ENCODE data around the gene GBGT1. TPM values are rescaled to one million over a fixed set of nuclear protein-coding genes. Genes with fewer than 3 reads are reported as not detected.

Gene GBGT1
- total RNA-seq, 3 donors from 2014 or later (not counting 1 experiment from before 2014, with no cell fraction given), result 1.4 to 2.2 (median 1.7) TPM

DNA sequence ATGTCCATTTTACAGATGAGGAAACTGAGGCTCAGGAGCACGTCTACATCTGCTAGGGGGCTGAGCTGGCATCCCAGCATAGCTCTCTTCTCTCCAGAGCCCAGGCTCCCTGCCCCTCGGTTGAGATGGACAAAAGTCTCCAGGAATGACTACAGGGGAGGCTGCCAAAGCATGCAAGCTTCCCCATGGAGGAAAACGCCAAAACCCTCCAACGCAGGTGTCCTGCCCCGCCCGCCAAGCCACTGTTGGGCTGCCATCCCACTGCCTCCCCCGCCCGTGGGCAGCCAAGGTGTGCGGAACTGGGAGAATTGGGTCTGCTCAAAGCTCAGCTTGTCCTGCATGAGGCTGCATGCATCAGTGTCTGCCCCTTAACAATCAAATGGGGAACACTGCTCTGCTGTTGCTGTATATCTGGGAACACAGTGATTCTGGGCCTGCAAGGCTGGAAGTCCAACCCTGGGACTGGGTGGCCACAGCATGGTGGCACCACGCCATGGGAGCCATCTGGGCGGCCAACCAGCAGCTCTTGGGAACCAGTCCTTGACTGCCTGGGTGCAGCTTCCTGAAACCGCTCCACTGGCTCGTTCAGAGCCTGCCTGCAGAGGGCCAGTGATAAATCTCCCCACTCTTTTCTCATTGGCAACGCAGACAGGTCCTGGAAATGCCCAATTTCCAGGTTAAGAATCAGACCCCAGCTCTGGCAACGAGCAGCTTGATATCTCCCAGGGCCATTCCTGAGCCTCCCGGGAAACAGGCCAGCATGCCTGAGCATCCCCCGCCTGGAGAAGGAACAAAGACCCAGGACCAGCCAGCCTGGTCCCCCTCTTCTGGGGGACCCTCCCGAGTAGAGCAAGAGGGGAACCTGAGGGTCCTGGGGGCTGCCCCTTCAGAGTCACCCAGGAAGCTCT is 46.2 kb downstream of the GBGT1 start:
- H3K9me3 Mint-ChIP-seq, result no peaks in the 10 kb centered on the region
- H3K9me3 ChIP-seq (ENCODE audit: control insufficient read depth, insufficient read depth, low read length), result no peaks in the 10 kb centered on the region
- H3K36me3 Mint-ChIP-seq, result no peaks in the 10 kb centered on the region
- H3K27ac ChIP-seq (ENCODE audit: low read length), result no peak overlapping the region
- TF ChIP-seq, protein P1, sequence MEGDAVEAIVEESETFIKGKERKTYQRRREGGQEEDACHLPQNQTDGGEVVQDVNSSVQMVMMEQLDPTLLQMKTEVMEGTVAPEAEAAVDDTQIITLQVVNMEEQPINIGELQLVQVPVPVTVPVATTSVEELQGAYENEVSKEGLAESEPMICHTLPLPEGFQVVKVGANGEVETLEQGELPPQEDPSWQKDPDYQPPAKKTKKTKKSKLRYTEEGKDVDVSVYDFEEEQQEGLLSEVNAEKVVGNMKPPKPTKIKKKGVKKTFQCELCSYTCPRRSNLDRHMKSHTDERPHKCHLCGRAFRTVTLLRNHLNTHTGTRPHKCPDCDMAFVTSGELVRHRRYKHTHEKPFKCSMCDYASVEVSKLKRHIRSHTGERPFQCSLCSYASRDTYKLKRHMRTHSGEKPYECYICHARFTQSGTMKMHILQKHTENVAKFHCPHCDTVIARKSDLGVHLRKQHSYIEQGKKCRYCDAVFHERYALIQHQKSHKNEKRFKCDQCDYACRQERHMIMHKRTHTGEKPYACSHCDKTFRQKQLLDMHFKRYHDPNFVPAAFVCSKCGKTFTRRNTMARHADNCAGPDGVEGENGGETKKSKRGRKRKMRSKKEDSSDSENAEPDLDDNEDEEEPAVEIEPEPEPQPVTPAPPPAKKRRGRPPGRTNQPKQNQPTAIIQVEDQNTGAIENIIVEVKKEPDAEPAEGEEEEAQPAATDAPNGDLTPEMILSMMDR (IDR thresholded peaks at IDR 0.05), result no peak
- no peak overlapping the region for H3K4me3 ChIP-seq (ENCODE audit: low read length)
- H3K27me3 Mint-ChIP-seq (ENCODE audit: low read depth in 2 of 2), result no peaks in the 10 kb centered on the region
- peaks cover 95% of the 10 kb centered on the region for H3K4me1 ChIP-seq (ENCODE audit: control insufficient read depth, insufficient read depth, low read length)
- WGBS (ENCODE audit: insufficient coverage), result 90% methylated on average over 18 of the region's 18 CpGs
- no peaks in the 10 kb centered on the region for H3K27me3 ChIP-seq (ENCODE audit: control insufficient read depth, insufficient read depth, low read length)
- H3K4me3 Mint-ChIP-seq, result peak overlapping the region; percentile 25
- ATAC-seq (no peak), DNase-seq (no peak)
- peak overlapping the region; percentile 80 to 97 for H3K27ac Mint-ChIP-seq
- H3K36me3 ChIP-seq (ENCODE audit: control insufficient read depth, insufficient read depth, low read length), result no peaks in the 10 kb centered on the region
- H3K4me1 Mint-ChIP-seq, result peaks cover 56 to 64% of the 10 kb centered on the region in 2 donors
- intact Hi-C loops (cut with micrococcal nuclease), result no loop called here

DNA sequence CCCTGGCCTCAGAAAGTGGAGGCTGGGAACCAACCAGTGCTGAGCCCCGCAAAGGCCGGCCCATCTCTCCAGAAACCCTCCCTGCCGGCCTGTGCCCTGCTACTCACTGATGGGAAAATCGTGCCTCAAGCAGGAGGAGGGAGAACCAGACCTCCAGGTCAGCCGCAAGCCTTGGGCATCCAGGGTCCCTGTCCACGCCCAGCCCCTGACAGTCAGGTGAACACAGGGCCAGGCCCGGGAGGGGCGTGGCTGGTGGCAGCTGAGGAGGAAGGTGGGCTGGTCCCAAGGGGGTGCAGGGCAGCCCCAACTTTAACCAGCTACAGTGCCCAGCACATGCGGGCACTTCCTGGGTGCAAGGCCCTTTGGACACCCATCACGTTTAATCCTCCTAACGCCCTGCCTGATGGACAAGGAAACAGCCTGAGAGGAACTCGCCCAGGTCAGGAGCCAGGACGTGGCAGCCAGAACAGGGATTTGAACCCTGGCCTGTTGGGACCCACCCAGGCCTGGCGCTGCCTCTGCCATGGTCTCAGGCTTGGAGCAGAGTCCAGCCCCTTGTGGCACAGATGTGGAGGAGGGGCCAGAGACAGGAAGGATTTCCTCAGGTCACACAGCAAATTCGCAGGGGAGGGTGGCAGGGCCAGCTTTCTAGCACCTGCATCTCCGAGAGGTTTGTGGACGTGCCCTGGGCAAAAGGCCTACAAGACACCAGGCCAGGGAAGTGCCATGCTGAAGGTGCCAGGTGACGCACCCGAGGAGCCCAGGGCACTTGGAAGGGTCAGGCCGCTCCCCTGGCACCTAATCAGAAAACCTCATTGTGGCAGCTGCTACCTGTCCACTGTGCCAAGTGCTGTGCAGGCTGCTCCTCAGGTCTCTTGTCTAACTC is 47.1 kb downstream of the GBGT1 start:
- TF ChIP-seq, protein P1 (IDR thresholded peaks at IDR 0.05), result no peak
- H3K36me3 Mint-ChIP-seq, result no peaks in the 10 kb centered on the region
- Histone ChIP-seq H3K27ac (ENCODE audit: low read length) (no peak overlapping the region), H3K9me3 (ENCODE audit: control insufficient read depth, insufficient read depth, low read length) (no peaks in the 10 kb centered on the region), H3K4me3 (ENCODE audit: low read length) (no peak overlapping the region), H3K4me1 (ENCODE audit: control insufficient read depth, insufficient read depth, low read length) (peaks cover 93% of the 10 kb centered on the region), H3K27me3 (ENCODE audit: control insufficient read depth, insufficient read depth, low read length) (no peaks in the 10 kb centered on the region), H3K36me3 (ENCODE audit: control insufficient read depth, insufficient read depth, low read length) (peaks cover 6% of the 10 kb centered on the region)
- H3K9me3 Mint-ChIP-seq, result no peaks in the 10 kb centered on the region
- peaks cover 54 to 63% of the 10 kb centered on the region in 2 donors for H3K4me1 Mint-ChIP-seq
- intact Hi-C loops (cut with micrococcal nuclease), result no loop called here
- peak overlapping the region; percentile 94 to 97 for H3K27ac Mint-ChIP-seq
- 87% methylated on average over 20 of the region's 20 CpGs for WGBS (ENCODE audit: insufficient coverage)
- DNase-seq (no peak), ATAC-seq (no peak)
- no peak overlapping the region for H3K4me3 Mint-ChIP-seq
- H3K27me3 Mint-ChIP-seq (ENCODE audit: low read depth in 2 of 2), result no peaks in the 10 kb centered on the region

DNA sequence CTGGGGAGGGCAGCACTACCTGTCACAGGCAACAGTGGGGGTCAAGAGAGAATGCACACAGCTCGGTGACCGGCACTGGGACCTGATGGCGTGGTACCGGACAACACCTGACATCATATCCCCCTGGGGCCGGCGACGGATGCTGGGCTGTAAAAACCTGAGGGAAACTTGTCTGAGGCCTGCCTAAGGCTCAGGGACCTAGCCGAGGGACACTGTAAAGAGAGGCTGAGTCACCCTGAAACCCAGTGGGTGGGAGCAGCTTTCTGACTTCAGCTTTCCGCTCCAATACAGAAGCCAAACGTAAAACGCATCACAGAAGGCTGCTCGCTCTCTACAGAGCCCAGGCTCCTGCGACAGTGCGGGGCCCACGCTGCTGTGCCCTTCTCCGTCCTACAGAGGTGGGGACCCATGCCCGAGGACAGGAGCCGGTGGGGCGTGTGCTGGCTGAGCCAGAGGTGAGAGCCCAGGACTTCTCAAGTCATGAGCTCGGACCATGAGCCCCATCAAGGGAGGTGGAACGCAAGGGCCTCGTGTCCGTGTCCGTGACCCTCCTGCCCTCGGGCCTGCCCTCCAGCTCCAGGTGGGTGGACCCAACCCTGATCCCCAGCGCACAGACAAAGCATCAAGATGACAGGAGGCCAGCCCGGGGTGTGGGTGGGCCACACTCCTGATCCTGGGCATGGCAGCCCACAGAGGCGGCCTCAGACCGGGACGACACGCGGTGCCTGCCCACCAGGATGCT is 47.9 kb downstream of the GBGT1 start:
- no peaks in the 10 kb centered on the region for H3K9me3 Mint-ChIP-seq
- peak overlapping the region; percentile 37 for H3K4me3 Mint-ChIP-seq
- WGBS (ENCODE audit: insufficient coverage), result 79% methylated on average over 32 of the region's 32 CpGs
- H3K4me1 Mint-ChIP-seq, result peaks cover 52 to 62% of the 10 kb centered on the region in 2 donors
- DNase-seq (peak in 1 of 2 donors; percentile 64), ATAC-seq (no peak)
- Histone ChIP-seq H3K4me3 (ENCODE audit: low read length) (no peak overlapping the region), H3K36me3 (ENCODE audit: control insufficient read depth, insufficient read depth, low read length) (peaks cover 10% of the 10 kb centered on the region), H3K27ac (ENCODE audit: low read length) (no peak overlapping the region), H3K4me1 (ENCODE audit: control insufficient read depth, insufficient read depth, low read length) (peaks cover 88% of the 10 kb centered on the region), H3K9me3 (ENCODE audit: control insufficient read depth, insufficient read depth, low read length) (no peaks in the 10 kb centered on the region), H3K27me3 (ENCODE audit: control insufficient read depth, insufficient read depth, low read length) (no peaks in the 10 kb centered on the region)
- H3K27me3 Mint-ChIP-seq (ENCODE audit: low read depth in 2 of 2), result no peaks in the 10 kb centered on the region
- TF ChIP-seq, protein P1 (IDR thresholded peaks at IDR 0.05), result no peak
- H3K36me3 Mint-ChIP-seq, result no peaks in the 10 kb centered on the region
- intact Hi-C loops (cut with micrococcal nuclease), result no loop called here
- H3K27ac Mint-ChIP-seq, result peak overlapping the region; percentile 94 to 97

Data from natural killer cell (primary cell).